ENCODE data around the gene POGZ. TPM values are rescaled to one million over a fixed set of nuclear protein-coding genes. Genes with fewer than 3 reads are reported as not detected.
A peak's percentile ranks its signal among the peaks of the same experiment; 100 is the strongest.
"Not testable (repeated sequence)": the region's sequence is repeated elsewhere in the genome, so short reads cannot be mapped to it uniquely, and the experiment has no call there.

The POGZ gene
- total RNA-seq, 1 donor from 2014 or later = 29.3 TPM

GRCh38 chr1:151419819-151420218 is 39.5 kb downstream of the POGZ start:
- no peak for DNase-seq (ENCODE audit: low spot score)
- no peak for ATAC-seq

- DNase-seq (ENCODE audit: low spot score) (no peak), ATAC-seq (no peak)
Observed at GRCh38 chr1:151418081-151418480, 41.2 kb downstream of the POGZ start.

GRCh38 chr1:151416231-151416630 is 43.1 kb downstream of the POGZ start:
- no peak for ATAC-seq

GRCh38 chr1:151411884-151412283 is 47.4 kb downstream of the POGZ start:
- no peak for ATAC-seq
- no peak for DNase-seq (ENCODE audit: low spot score)

More at GRCh38 chr1:151416231-151416630, 43.1 kb downstream of the POGZ start:
- no peak for DNase-seq (ENCODE audit: low spot score)

GRCh38 chr1:151408891-151409290 is 50.4 kb downstream of the POGZ start:
- no peak for ATAC-seq
- no peak for DNase-seq (ENCODE audit: low spot score)

GRCh38 chr1:151407304-151407703 is 52.0 kb downstream of the POGZ start:
- DNase-seq (ENCODE audit: low spot score) (no peak), ATAC-seq (no peak)

- no peak for DNase-seq (ENCODE audit: low spot score)
- ATAC-seq = no peak
Observed at GRCh38 chr1:151406176-151406575, 53.1 kb downstream of the POGZ start.

- DNase-seq (ENCODE audit: low spot score) = no peak
Observed at GRCh38 chr1:151405187-151405951, 53.9 kb downstream of the POGZ start.

GRCh38 chr1:151403612-151404011 is 55.7 kb downstream of the POGZ start:
- no peak for DNase-seq (ENCODE audit: low spot score)

More at GRCh38 chr1:151405187-151405951, 53.9 kb downstream of the POGZ start:
- no peak for ATAC-seq

GRCh38 chr1:151402764-151403163 is 56.5 kb downstream of the POGZ start:
- DNase-seq (ENCODE audit: low spot score) (no peak), ATAC-seq (no peak)

More at GRCh38 chr1:151403612-151404011, 55.7 kb downstream of the POGZ start:
- ATAC-seq = no peak

- DNase-seq (ENCODE audit: low spot score) = no peak
- ATAC-seq = peak; percentile 32
Observed at GRCh38 chr1:151401860-151402259, 57.4 kb downstream of the POGZ start.

- ATAC-seq = no peak
- DNase-seq (ENCODE audit: low spot score) = no peak
Observed at GRCh38 chr1:151401125-151401788, 58.0 kb downstream of the POGZ start.

- DNase-seq (ENCODE audit: low spot score) (peak; percentile 86), ATAC-seq (peak; percentile 94)
Observed at GRCh38 chr1:151399324-151400171, 59.7 kb downstream of the POGZ start, which contains the start of gene PSMB4. TSS of gene PSMB4 (plus strand) at chr1:151399573. CDS start at chr1:151399588, 15 bp downstream.

GRCh38 chr1:151396265-151396664 is 63.0 kb downstream of the POGZ start:
- not testable (repeated sequence) for DNase-seq (ENCODE audit: low spot score); ATAC-seq

- DNase-seq (ENCODE audit: low spot score) = no peak
- ATAC-seq = no peak
Observed at GRCh38 chr1:151393583-151393982, 65.7 kb downstream of the POGZ start.

- DNase-seq (ENCODE audit: low spot score) (no peak), ATAC-seq (peak; percentile 91)
Observed at GRCh38 chr1:151391079-151391563, 68.2 kb downstream of the POGZ start.

GRCh38 chr1:151390221-151391078 is 68.8 kb downstream of the POGZ start:
- ATAC-seq; DNase-seq (ENCODE audit: low spot score): not testable (repeated sequence)

GRCh38 chr1:151386002-151386401 is 73.3 kb downstream of the POGZ start:
- ATAC-seq (no peak), DNase-seq (ENCODE audit: low spot score) (no peak)

GRCh38 chr1:151384584-151384983 is 74.7 kb downstream of the POGZ start:
- DNase-seq (ENCODE audit: low spot score) = no peak
- ATAC-seq = no peak

Data from left lobe of liver (tissue), 2 donors.